NCI-H1092 treated with DMSO at 0.1 percent for 48 hours (cell line): ENCODE data around the gene ZNF136.

Experiments used
- DNase-seq: peaks from one replicate; lab custom pipeline; 2025; lab: John Stamatoyannopoulos, UW

The ZNF136 gene

GRCh38 chr19:12162882-12163806 is at the start of gene ZNF136:
TSS of gene ZNF136 (plus strand) at chr19:12163096. CDS start at chr19:12163204, 108 bp downstream.
- DNase-seq = peak; percentile 95

GRCh38 chr19:12113121-12113520 is 49.8 kb upstream of the ZNF136 start:
- DNase-seq = no peak

GRCh38 chr19:12117201-12117970 is 45.5 kb upstream of the ZNF136 start:
- DNase-seq = no peak

GRCh38 chr19:12126707-12127106 is 36.2 kb upstream of the ZNF136 start:
- DNase-seq = no peak

- DNase-seq = no peak
These were observed 29.8 kb upstream of the ZNF136 start for GRCh38 chr19:12133069-12133468.

GRCh38 chr19:12137221-12137940 is 25.5 kb upstream of the ZNF136 start:
- no peak for DNase-seq

GRCh38 chr19:12139269-12139668 is 23.6 kb upstream of the ZNF136 start:
- no peak for DNase-seq

GRCh38 chr19:12139885-12140544 is 22.9 kb upstream of the ZNF136 start, which contains the start of gene ZNF20:
TSS of gene ZNF20 (minus strand) at chr19:12140350. CDS start at chr19:12140182, 168 bp downstream.
- DNase-seq = peak; percentile 82

GRCh38 chr19:12140545-12141404 is 22.1 kb upstream of the ZNF136 start:
- peak; percentile 80 for DNase-seq

- DNase-seq = no peak
These were observed 21.5 kb upstream of the ZNF136 start for GRCh38 chr19:12141405-12141736.

- DNase-seq = no peak
These were observed 17.5 kb upstream of the ZNF136 start for GRCh38 chr19:12145348-12145747.

GRCh38 chr19:12155324-12155860 is 7.5 kb upstream of the ZNF136 start:
- DNase-seq = no peak

- DNase-seq = peak; percentile 95
These were observed 6.5 kb upstream of the ZNF136 start, which contains the start of gene ZNF625 for GRCh38 chr19:12156223-12157058. TSS of gene ZNF625 (minus strand) at chr19:12156734. CDS start at chr19:12156558, 176 bp downstream.

GRCh38 chr19:12159773-12160414 is 3.0 kb upstream of the ZNF136 start:
- no peak for DNase-seq

- DNase-seq = no peak
These were observed 399 bp upstream of the ZNF136 start for GRCh38 chr19:12162513-12162881.

- DNase-seq = no peak
These were observed 930 bp downstream of the ZNF136 start for GRCh38 chr19:12163826-12164225.

GRCh38 chr19:12166626-12167025 is 3.7 kb downstream of the ZNF136 start:
- no peak for DNase-seq

GRCh38 chr19:12180377-12180776 is 17.5 kb downstream of the ZNF136 start:
- no peak for DNase-seq

- DNase-seq = no peak
These were observed 24.7 kb downstream of the ZNF136 start for GRCh38 chr19:12187625-12188024.
